ENCODE measurements around the gene RPH3AL. TPM values are rescaled to one million over a fixed set of nuclear protein-coding genes. Genes with fewer than 3 reads are reported as not detected.

The RPH3AL gene
- total RNA-seq, 2 experiments from 2014 or later, result 3.2 to 4.6 TPM

DNA sequence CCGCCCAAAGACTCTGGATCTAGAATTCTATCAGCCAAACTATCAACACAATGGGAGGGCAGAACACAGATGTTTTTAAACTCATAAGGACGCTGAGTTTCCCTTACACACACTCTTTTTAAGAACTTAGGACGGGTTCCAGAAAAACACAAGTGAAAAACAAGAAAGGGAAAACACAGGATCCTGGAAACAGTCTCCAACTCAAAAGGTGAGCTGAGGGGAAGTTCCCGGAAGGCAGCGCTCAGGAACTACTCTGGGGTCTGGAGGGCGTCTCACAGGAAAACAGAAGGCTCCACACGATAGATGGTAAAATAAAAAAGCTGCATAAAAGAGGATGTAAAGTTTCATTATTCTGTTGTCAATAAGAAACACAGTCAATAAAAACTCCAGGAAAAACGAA lies 91.0 kb downstream of the RPH3AL start:
- DNase-seq, result no peak
- no peak overlapping the region for H3K4me3 Mint-ChIP-seq
- no peaks in the 10 kb centered on the region for H3K36me3 Mint-ChIP-seq (ENCODE audit: low read depth)
- POLR2A ChIA-PET, result no interaction called here
- no peak overlapping the region for H3K27ac Mint-ChIP-seq
- H3K4me1 Mint-ChIP-seq, result no peaks in the 10 kb centered on the region
- H3K9me3 Mint-ChIP-seq, result no peaks in the 10 kb centered on the region
- CTCF ChIA-PET, result no interaction called here
- H3K27me3 Mint-ChIP-seq, result no peaks in the 10 kb centered on the region

DNA sequence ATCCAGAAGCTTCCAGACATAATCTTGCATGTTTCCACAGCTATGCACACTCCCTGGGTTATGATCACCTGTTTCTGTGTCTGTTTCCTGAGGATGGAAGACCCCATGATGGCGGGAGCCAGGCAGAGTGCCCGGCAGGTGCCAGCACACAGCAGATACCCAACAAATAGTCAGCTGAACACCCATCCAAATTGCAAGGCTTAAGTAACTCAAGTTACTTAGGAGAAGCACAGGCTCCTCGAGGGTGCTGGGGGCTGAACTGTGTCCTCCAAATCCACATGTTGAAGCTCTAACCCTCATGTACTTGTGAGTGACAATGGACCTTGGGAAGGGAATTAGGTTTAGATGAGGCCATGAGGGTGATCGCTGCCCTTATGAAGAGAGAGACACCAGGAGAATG lies 91.7 kb downstream of the RPH3AL start:
- no peaks in the 10 kb centered on the region for H3K4me1 Mint-ChIP-seq
- no peak overlapping the region for H3K4me3 Mint-ChIP-seq
- peak overlapping the region; percentile 9 for H3K27ac Mint-ChIP-seq
- no peaks in the 10 kb centered on the region for H3K27me3 Mint-ChIP-seq
- CTCF ChIA-PET, result interaction anchor here (1.1 kb wide), 1 partner anchor 38 kb away, joined by 3 read pairs; no protein-coding TSS in a partner anchor
- DNase-seq, result no peak
- POLR2A ChIA-PET, result no interaction called here
- no peaks in the 10 kb centered on the region for H3K36me3 Mint-ChIP-seq (ENCODE audit: low read depth)
- no peaks in the 10 kb centered on the region for H3K9me3 Mint-ChIP-seq

DNA sequence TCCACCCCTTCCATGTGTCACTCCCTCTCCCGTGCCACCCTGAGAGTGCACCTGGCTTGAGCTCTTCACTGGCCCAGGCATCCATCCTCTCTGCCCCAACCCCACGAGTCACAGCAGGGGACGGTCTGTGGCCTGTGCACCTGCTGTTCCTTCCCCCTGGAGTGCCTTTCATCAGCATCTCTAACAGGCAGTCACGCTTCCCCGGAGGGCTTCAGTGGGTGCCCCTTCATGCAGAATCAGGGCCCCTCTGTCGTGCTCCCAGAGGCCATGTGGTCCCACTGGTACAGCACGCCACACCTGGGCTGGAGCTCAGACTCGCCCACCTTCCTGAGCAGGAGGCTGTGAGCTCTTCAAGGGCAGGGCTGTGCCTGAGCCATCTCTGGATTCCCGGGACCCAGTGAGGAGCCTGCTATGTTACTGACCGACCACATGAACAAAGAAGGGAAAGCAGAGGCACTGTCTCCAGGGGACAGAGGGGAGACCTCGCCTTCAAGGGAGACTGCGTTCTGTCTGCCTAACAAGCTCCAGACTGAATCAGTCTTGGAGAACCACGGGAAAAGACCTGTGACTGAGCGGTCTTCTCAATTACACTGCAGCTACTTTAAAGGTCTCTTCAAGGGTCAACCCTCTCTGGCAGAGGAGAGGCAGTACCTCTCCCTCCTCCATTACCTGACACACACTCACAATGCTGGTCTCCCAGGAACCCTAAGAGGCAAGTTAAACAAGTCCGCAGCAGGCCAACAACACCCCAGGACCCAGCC lies 92.4 kb downstream of the RPH3AL start:
- DNase-seq, result peak; percentile 4
- Mint-ChIP-seq H3K4me1 (no peaks in the 10 kb centered on the region), H3K9me3 (no peaks in the 10 kb centered on the region), H3K27ac (no peak overlapping the region), H3K4me3 (no peak overlapping the region), H3K27me3 (no peaks in the 10 kb centered on the region), H3K36me3 (ENCODE audit: low read depth) (no peaks in the 10 kb centered on the region)
- CTCF ChIA-PET, result interaction anchor here (0.8 to 1.1 kb wide), 2 partner anchors 11 to 39 kb away, joined by 3 read pairs; no protein-coding TSS in a partner anchor
- POLR2A ChIA-PET, result no interaction called here

DNA sequence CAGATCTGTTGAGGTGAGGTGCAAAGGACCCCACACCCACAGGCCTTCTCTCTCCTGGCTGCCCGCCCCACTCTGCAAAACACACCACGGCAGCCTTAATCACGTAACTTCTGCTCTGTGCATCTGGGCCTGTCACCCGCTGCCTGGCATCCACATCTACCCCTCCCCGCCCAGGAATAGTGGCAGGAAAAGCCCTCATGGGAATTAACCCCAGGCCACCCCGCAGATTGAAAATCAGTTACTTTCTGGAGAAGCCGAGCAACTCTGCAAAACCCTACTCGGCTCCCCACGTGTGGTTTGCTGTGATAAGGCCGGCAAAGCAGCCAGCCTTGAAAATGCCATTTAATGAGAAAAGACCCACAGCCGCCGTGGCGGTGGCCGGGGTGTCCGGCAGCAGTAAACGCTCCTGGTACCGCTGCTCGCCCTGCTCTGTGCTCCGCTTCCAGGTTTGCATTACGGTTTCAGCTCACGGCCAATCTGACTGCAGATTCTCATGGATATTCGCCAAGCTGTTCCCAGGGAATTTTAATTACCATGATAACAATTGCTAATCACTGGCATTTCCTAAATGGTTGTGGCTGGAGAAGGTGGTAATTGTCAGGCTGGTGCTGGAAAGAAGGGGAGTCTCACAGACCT lies 93.1 kb downstream of the RPH3AL start:
- H3K36me3 Mint-ChIP-seq (ENCODE audit: low read depth), result no peaks in the 10 kb centered on the region
- no peaks in the 10 kb centered on the region for H3K4me1 Mint-ChIP-seq
- POLR2A ChIA-PET, result no interaction called here
- H3K27me3 Mint-ChIP-seq, result no peaks in the 10 kb centered on the region
- H3K27ac Mint-ChIP-seq, result no peak overlapping the region
- CTCF ChIA-PET, result no interaction called here
- no peaks in the 10 kb centered on the region for H3K9me3 Mint-ChIP-seq
- DNase-seq, result peak; percentile 1
- no peak overlapping the region for H3K4me3 Mint-ChIP-seq

DNA sequence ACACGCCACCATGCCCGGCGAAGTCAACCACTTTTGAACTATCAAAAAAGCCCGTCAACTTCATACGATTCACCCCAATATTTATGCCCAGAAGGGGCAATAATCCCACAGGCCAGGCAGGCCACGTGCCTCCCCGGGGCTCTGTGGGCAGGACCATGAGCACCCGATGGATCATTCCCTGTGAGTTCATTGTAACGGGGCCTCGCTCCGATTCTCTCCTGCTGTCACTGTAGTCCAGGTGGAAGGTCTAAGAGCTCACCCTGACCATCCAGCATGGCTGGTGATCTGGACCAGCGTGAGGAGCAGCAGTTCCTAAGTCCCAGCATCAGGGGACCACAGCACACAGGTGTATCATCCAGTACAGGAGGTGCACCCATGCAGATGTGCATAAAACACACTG lies 93.7 kb downstream of the RPH3AL start:
- Mint-ChIP-seq H3K9me3 (no peaks in the 10 kb centered on the region), H3K27ac (no peak overlapping the region), H3K27me3 (no peaks in the 10 kb centered on the region), H3K36me3 (ENCODE audit: low read depth) (no peaks in the 10 kb centered on the region), H3K4me3 (no peak overlapping the region), H3K4me1 (no peaks in the 10 kb centered on the region)
- peak; percentile 2 for DNase-seq
- CTCF ChIA-PET, result no interaction called here
- POLR2A ChIA-PET, result no interaction called here

DNA sequence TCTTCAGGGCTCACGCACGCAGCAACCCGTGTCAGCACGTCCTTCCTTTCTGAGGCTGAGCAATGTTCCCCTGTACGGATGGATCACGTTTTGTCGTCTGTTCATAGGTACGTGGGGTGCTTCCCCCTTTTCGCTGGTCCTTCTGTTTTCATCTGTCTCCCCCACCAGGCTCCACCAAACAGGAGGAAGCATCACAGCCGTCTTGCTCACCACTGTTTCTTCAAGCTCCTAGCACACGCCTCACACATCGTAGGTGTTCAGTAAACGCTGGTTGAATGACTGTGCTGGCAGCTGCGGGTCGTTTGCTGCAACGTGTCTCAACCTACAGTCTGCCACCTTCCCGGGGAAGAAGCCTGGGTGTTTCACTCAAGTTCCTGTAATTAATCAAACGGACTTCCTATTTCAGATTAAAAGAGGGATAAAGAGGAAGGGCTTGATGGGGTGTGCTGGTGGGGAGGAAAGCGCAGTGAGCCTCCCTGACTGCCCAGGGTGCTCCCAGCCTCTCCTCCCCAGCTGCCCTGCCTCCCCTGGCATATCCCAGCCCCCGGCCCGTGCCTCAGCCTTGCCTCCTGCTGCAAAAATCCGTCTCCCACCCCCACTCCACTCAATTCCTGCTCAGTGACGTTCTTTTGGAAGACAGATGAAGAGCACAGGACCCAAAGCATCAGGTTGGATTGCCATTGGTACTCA lies 94.4 kb downstream of the RPH3AL start:
- Mint-ChIP-seq H3K36me3 (ENCODE audit: low read depth) (no peaks in the 10 kb centered on the region), H3K27me3 (no peaks in the 10 kb centered on the region), H3K4me3 (no peak overlapping the region), H3K27ac (peak overlapping the region; percentile 42), H3K9me3 (no peaks in the 10 kb centered on the region), H3K4me1 (no peaks in the 10 kb centered on the region)
- ChIA-PET CTCF (interaction anchor here (0.6 kb wide), 1 partner anchor 140 kb away, joined by 3 read pairs; no protein-coding TSS in a partner anchor), POLR2A (no interaction called here)
- peak; percentile 3 for DNase-seq

DNA sequence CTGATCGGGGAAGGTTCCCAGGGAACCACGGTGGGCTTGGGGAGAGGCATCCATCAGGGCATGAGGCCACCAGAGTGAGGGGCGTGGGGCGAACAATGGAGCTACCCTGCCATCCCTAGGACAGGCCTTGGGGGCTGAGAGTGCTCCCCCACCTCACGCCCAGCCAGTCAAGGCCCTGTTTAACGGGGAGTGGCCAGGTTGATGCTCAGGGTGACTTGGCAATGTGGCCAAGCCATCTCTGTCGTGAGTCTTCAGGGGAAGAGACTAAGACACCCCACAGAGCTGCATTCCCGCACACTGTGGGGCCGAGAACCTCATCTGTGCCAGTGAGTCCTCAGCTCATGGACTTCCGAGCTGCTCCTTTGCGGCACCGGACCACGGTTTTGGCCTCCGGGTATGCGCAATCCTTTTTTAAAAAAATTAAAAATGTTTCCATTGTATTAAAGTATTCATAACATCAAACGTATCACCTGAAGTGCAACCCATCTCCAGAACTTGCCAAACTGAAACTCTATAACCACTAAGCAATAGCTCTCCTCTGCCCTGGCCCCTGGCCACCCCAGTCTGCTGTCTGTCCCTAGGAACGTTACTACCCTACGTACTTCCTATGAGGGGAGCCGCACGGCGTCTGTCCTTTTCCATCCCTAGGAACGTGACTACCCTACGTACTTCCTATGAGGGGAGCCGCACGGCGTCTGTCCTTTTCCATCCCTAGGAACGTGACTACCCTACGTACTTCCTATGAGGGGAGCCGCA lies 99.3 kb downstream of the RPH3AL start:
- Mint-ChIP-seq H3K4me3 (no peak overlapping the region), H3K9me3 (no peaks in the 10 kb centered on the region), H3K27ac (no peak overlapping the region), H3K27me3 (no peaks in the 10 kb centered on the region), H3K36me3 (ENCODE audit: low read depth) (no peaks in the 10 kb centered on the region), H3K4me1 (no peaks in the 10 kb centered on the region)
- CTCF ChIA-PET, result no interaction called here
- POLR2A ChIA-PET, result no interaction called here
- DNase-seq, result peak; percentile 3

DNA sequence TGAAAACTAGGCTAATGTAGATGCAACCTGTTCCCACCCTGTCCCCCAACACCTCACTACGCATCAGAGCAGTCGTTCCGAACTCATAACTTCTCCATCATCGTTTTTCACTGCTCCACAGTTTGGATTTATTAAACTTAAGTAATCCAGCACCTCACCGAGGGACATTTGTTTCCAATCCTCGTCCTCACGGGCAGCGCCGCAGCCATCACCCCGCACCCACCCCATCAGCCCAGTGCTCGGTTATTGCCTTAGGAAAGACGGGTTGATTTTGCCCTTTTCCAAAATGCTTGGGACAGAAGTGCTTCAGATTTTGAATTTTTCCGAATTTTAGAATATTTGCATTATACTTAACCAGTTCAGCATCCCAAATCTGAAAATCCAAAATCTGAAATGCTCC lies 100.2 kb downstream of the RPH3AL start:
- no peaks in the 10 kb centered on the region for H3K9me3 Mint-ChIP-seq
- no peak overlapping the region for H3K27ac Mint-ChIP-seq
- H3K36me3 Mint-ChIP-seq (ENCODE audit: low read depth), result no peaks in the 10 kb centered on the region
- no peak overlapping the region for H3K4me3 Mint-ChIP-seq
- CTCF ChIA-PET, result no interaction called here
- POLR2A ChIA-PET, result no interaction called here
- no peaks in the 10 kb centered on the region for H3K4me1 Mint-ChIP-seq
- peak; percentile 1 for DNase-seq
- H3K27me3 Mint-ChIP-seq, result no peaks in the 10 kb centered on the region

DNA sequence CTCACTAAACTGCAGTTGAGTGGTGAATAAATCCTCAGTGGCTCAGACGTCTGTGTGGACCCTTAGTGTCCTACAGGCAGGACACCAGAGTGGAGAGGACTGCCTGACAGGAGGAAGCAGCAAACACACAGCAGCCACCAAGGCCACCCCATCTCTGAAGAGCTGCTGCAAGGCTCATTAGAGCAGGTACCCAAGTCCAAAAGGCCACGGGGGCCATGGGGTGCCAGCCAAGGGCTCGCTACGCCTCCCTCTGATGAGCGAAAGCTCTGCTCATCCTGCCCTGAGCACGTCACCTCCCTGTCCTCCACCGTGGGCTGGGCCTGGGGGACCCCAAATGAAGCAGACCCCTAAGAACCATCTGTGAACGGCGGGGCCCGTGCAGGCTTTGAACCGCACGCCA lies 101.1 kb downstream of the RPH3AL start:
- Mint-ChIP-seq H3K4me3 (no peak overlapping the region), H3K4me1 (no peaks in the 10 kb centered on the region), H3K27me3 (no peaks in the 10 kb centered on the region), H3K27ac (no peak overlapping the region), H3K9me3 (no peaks in the 10 kb centered on the region), H3K36me3 (ENCODE audit: low read depth) (no peaks in the 10 kb centered on the region)
- peak; percentile 3 for DNase-seq
- CTCF ChIA-PET, result no interaction called here
- POLR2A ChIA-PET, result no interaction called here

DNA sequence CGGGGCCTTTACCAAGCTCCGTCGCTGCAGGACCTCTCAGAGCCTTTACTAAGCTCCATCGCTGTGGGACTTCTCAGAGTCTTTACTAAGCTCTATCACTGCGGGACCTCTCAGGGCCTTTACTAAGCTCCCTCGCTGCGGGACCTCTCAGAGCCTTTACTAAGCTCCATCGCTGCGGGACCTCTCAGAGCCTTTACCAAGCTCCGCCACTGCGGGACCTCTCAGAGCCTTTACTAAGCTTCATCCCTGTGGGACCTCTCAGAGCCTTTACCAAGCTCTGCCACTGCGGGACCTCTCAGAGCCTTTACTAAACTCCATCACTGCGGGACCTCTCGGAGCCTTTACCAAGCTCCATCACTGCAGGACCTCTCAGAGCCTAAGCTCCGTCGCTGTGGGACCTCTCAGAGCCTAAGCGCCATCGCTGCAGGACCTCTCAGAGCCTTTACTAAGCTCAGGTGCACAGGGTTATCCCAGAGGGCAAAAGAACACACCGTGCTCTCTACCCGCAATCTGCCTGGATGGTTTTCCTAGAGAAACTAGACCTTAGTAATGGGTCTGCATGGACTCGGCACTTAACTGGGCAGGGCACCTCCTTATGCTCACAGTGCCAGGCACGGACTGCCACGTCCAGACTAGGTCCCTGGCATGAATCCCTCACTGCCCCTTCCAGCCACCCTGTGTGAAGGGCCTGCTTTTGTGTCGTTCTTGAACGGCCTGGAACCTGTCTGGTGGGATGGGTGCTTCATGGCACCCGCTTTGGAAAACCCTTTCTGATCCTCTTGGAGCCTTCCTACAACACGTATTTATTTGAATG lies 101.9 kb downstream of the RPH3AL start:
- peak; percentile 1 for DNase-seq
- Mint-ChIP-seq H3K27me3 (no peaks in the 10 kb centered on the region), H3K9me3 (no peaks in the 10 kb centered on the region), H3K27ac (no peak overlapping the region), H3K4me3 (no peak overlapping the region), H3K36me3 (ENCODE audit: low read depth) (no peaks in the 10 kb centered on the region), H3K4me1 (no peaks in the 10 kb centered on the region)
- POLR2A ChIA-PET, result no interaction called here
- CTCF ChIA-PET, result no interaction called here

DNA sequence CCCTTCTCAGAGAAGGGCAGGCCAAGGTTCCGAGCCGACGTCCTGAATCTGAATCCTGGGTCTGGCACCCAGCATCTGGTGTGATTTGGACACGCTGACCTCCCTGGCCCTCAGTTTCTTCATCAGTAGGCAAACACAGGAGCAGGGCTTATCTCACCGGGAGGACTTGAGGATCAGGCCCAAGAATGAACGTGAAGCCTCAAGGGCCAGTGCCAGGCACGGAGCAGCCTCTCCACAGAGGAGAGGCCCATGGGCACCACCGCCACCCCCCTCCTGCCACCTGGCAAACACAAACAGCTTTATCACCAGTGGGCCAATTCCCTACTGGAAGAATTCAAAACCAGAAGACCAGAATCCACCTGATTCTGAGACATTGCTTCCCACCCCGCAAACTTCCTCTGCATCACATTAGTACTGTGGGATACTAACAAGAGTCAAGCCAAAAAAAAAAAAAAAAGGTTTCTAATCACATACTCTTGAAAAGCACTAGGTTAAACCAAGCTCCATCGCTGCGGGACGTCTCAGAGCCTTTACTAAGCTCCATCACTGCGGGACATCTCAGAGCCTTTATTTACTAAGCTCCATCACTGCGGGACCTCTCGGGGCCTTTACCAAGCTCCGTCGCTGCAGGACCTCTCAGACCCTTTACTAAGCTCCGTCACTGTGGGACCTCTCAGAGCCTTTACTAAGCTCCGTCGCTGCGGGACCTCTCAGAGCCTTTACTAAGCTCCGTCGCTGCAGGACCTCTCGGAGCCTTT lies 103.2 kb downstream of the RPH3AL start:
- no peaks in the 10 kb centered on the region for H3K36me3 Mint-ChIP-seq (ENCODE audit: low read depth)
- no peaks in the 10 kb centered on the region for H3K4me1 Mint-ChIP-seq
- peak; percentile 1 for DNase-seq
- CTCF ChIA-PET, result no interaction called here
- no peak overlapping the region for H3K4me3 Mint-ChIP-seq
- H3K27ac Mint-ChIP-seq, result no peak overlapping the region
- no peaks in the 10 kb centered on the region for H3K27me3 Mint-ChIP-seq
- POLR2A ChIA-PET, result no interaction called here
- no peaks in the 10 kb centered on the region for H3K9me3 Mint-ChIP-seq

All from activated CD4-positive, alpha-beta T cell treated with anti-CD3 and anti-CD28 coated beads, Interleukin-2, amount 10 ng/mL, durations not matched to agents 7 days and 5 days (primary cell).